Keratinocyte (primary cell): ENCODE measurements around the gene CLEC6A. TPM values are rescaled to one million over a fixed set of nuclear protein-coding genes. Genes with fewer than 3 reads are reported as not detected.

ENCODE experiments used
- DNase-seq: peaks from one replicate; pipeline ENCODE4 v3.0.0-alpha.2; 2011; ENCODE audit warnings: low read depth, missing footprints, low spot score
- FAIRE-seq: peaks from 2 replicates; lab custom pipeline; 2011; peaks lifted over from hg19 to GRCh38; lab: Jason Lieb, UNC
- H2AFZ ChIP-seq: 2 replicates; pipeline ENCODE4 v1.6.0; 2012; ENCODE audit warnings: low read length, control low read depth, inconsistent platforms; ENCODE audit not compliant: control insufficient read depth
- H3K27ac ChIP-seq: 2 replicates; pipeline ENCODE4 v1.5.1; 2011; ENCODE audit warnings: low read length; ENCODE audit not compliant: control insufficient read depth, insufficient read depth
- H3K27me3 ChIP-seq: 3 replicates; pipeline ENCODE4 v1.6.0; 2011; ENCODE audit warnings: low read length; ENCODE audit not compliant: control insufficient read depth, insufficient read depth; ENCODE audit errors: extremely low read depth
- H3K36me3 ChIP-seq, 2 experiments: 2 replicates in 1 of 2; 3 replicates in 1 of 2; pipeline ENCODE4 v1.5.1; 2011; ENCODE audit warnings: low read length in 2 of 2, mild to moderate bottlenecking in 1 of 2; ENCODE audit not compliant: control insufficient read depth in 2 of 2, insufficient read depth in 2 of 2; ENCODE audit errors: extremely low read depth in 1 of 2
- H3K4me1 ChIP-seq: 3 replicates; pipeline ENCODE4 v1.5.1; 2011; ENCODE audit warnings: low read length; ENCODE audit not compliant: control insufficient read depth, insufficient read depth; ENCODE audit errors: extremely low read depth
- H3K4me2 ChIP-seq: 3 replicates; pipeline ENCODE4 v1.6.0; 2011; ENCODE audit warnings: low read depth, low read length; ENCODE audit not compliant: control insufficient read depth, insufficient read depth; ENCODE audit errors: extremely low read depth
- H3K4me3 ChIP-seq, 3 experiments: fragments of 200-600 bp in 1 of 3; sonication (generic) in 1 of 3; 2 replicates in 2 of 3; 3 replicates in 1 of 3; pipeline ENCODE4 v1.5.1; 2011 to 2016; ENCODE audit warnings: low read length in 3 of 3, mild to moderate bottlenecking in 3 of 3, control low read depth in 2 of 3, inconsistent platforms in 1 of 3, low read depth in 1 of 3, mixed read lengths in 1 of 3, mixed run types in 1 of 3, moderate library complexity in 1 of 3; ENCODE audit not compliant: control insufficient read depth in 2 of 3, insufficient read depth in 2 of 3; ENCODE audit errors: extremely low read depth in 1 of 3
- H3K79me2 ChIP-seq: 2 replicates; pipeline ENCODE4 v1.6.0; 2012; ENCODE audit warnings: low read length; ENCODE audit not compliant: control insufficient read depth, insufficient read depth
- H3K9ac ChIP-seq: 3 replicates; pipeline ENCODE4 v1.6.0; 2011; ENCODE audit warnings: low read length; ENCODE audit not compliant: control insufficient read depth, insufficient read depth; ENCODE audit errors: extremely low read depth
- H3K9me1 ChIP-seq: 3 replicates; pipeline ENCODE4 v1.6.0; 2011; ENCODE audit warnings: low read length; ENCODE audit not compliant: control insufficient read depth, insufficient read depth; ENCODE audit errors: extremely low read depth
- H3K9me3 ChIP-seq: 2 replicates; pipeline ENCODE4 v1.5.1; 2012; ENCODE audit warnings: low read depth, low read length; ENCODE audit not compliant: control insufficient read depth
- H4K20me1 ChIP-seq: 3 replicates; pipeline ENCODE4 v1.6.0; 2011; ENCODE audit warnings: low read length; ENCODE audit not compliant: control insufficient read depth, insufficient read depth; ENCODE audit errors: extremely low read depth
- CTCF ChIP-seq, 3 experiments: IDR thresholded peaks in 1 of 3; conservative IDR thresholded peaks in 1 of 3; optimal IDR thresholded peaks in 1 of 3; 2 replicates in 2 of 3; 3 replicates in 1 of 3; pipeline versions ENCODE3 to v1.5.1; 2011; ENCODE audit warnings: low read length in 3 of 3, mild to moderate bottlenecking in 3 of 3, moderate library complexity in 2 of 3, control low read depth in 1 of 3, inconsistent platforms in 1 of 3; ENCODE audit not compliant: insufficient read depth in 2 of 3; ENCODE audit errors: extremely low read depth in 1 of 3
- EZH2 ChIP-seq: IDR thresholded peaks from one replicate; pipeline ENCODE4 v1.6.1; 2012; ENCODE audit warnings: inconsistent platforms, mild to moderate bottlenecking, low read length, moderate library complexity
- dilution Hi-C: fragments of 300-500 bp; cut with MboI; formaldehyde crosslinking; loops from one replicate; pipeline ENCODE4 v1.7.0; 2020; ENCODE audit warnings: low sequenced_read_pairs; ENCODE audit not compliant: extremely low pct_ligation_motif_present
- polyA plus RNA-seq, 5 experiments: library from polyadenylated mRNA; depleted of rRNA in 3 of 5; stranded (reverse) in 3 of 5; stranded (forward) in 1 of 5; unstranded in 1 of 5; fragments of >200 nt; gene quantifications; 1 replicate in 1 of 5; 2 replicates in 3 of 5; 3 replicates in 1 of 5; pipeline versions ENCODE4 v1.2.1 to v1.2.3, GENCODE V29; 2011 to 2012; ENCODE audit warnings: missing spikeins in 2 of 5, low read depth in 1 of 5, low replicate concordance in 1 of 5

CLEC6A gene
- polyA plus RNA-seq, 1 donor (not counting 4 experiments of a cell fraction or from before 2014, with no cell fraction given): not detected

GRCh38 chr12:8504351-8504750 lies 48.6 kb downstream of the CLEC6A start:
- H3K27ac ChIP-seq: no peak overlapping the region
- no peaks in the 10 kb centered on the region for H3K9me3 ChIP-seq
- no peaks in the 10 kb centered on the region for H3K36me3 ChIP-seq
- H3K79me2 ChIP-seq: no peaks in the 10 kb centered on the region
- no peak overlapping the region for H3K9ac ChIP-seq
- H3K27me3 ChIP-seq: no peaks in the 10 kb centered on the region
- DNase-seq (no peak), FAIRE-seq (no peak)
- no peak overlapping the region for H3K4me2 ChIP-seq
- H2AFZ ChIP-seq: no peak overlapping the region
- H3K4me3 ChIP-seq: no peak overlapping the region
- H3K9me1 ChIP-seq: no peaks in the 10 kb centered on the region
- no peaks in the 10 kb centered on the region for H3K4me1 ChIP-seq
- dilution Hi-C loops: no loop called here
- H4K20me1 ChIP-seq: no peaks in the 10 kb centered on the region
- TF ChIP-seq CTCF (optimal IDR thresholded peaks at IDR 0.05 in 1 of 3, IDR thresholded peaks at IDR 0.05 in 1 of 3, conservative IDR thresholded peaks at IDR 0.05 in 1 of 3; ENCODE audit: extremely low read depth in 1 of 3, insufficient read depth in 2 of 3, low read length in 3 of 3) (no peak), EZH2 (no peak)

- no peak for FAIRE-seq
- dilution Hi-C loops: no loop called here
- no peaks in the 10 kb centered on the region for H3K79me2 ChIP-seq
Observed at GRCh38 chr12:8507596-8507995, 51.8 kb downstream of the CLEC6A start.

More at GRCh38 chr12:8507596-8507995, 51.8 kb downstream of the CLEC6A start:
- Histone ChIP-seq H4K20me1 (no peaks in the 10 kb centered on the region), H2AFZ (no peak overlapping the region), H3K9ac (no peak overlapping the region), H3K9me1 (no peaks in the 10 kb centered on the region), H3K4me3 (no peak overlapping the region), H3K9me3 (no peaks in the 10 kb centered on the region), H3K27me3 (no peaks in the 10 kb centered on the region), H3K4me1 (no peaks in the 10 kb centered on the region), H3K36me3 (no peaks in the 10 kb centered on the region), H3K4me2 (no peak overlapping the region), H3K27ac (no peak overlapping the region)
- no peak for DNase-seq
- no peak for TF ChIP-seq EZH2
- TF ChIP-seq CTCF (optimal IDR thresholded peaks at IDR 0.05 in 1 of 3, IDR thresholded peaks at IDR 0.05 in 1 of 3, conservative IDR thresholded peaks at IDR 0.05 in 1 of 3; ENCODE audit: extremely low read depth in 1 of 3, insufficient read depth in 2 of 3, low read length in 3 of 3): no peak
